ENCODE measurements around the gene FOXP2. TPM values are rescaled to one million over a fixed set of nuclear protein-coding genes. Genes with fewer than 3 reads are reported as not detected.

The FOXP2 gene
- total RNA-seq, 2 donors from 2014 or later: 15.5 to 16.6 TPM

DNA sequence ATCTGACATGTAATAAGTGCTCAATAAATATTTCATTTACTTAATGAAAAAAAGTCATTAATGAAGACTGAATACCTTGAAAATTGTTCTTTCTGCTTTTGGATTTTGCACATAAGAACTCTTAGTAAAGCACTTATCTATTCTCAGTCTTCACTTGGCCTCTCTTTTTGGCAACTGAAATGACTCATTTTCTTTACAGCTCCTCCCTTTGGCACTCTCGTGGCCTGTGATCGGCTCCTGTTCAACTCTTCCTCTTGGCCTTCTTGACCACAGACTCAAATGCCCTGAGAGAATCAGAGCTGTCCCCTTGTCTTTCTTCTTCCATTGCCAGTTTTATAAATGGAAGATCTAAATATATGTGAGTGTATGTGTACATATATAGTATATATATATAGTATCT lies 54.2 kb downstream of the FOXP2 start:
- intact Hi-C loops (cut with DNase I): no loop called here
- Histone ChIP-seq H3K4me1 (no peaks in the 10 kb centered on the region), H3K27ac (no peak overlapping the region), H3K27me3 (no peaks in the 10 kb centered on the region), H3K4me3 (no peak overlapping the region), H3K36me3 (replicated peaks in 1 of 2; ENCODE audit: insufficient read depth in 1 of 2, low read depth in 2 of 2) (no peaks in the 10 kb centered on the region), H3K9me3 (no peaks in the 10 kb centered on the region)
- ATAC-seq: no peak
- no peak for DNase-seq
- WGBS, 2 donors: 79 to 80% methylated on average over 2 of the region's 2 CpGs
- TF ChIP-seq CTCF (IDR thresholded peaks at IDR 0.05) (no peak), POLR2A (IDR thresholded peaks at IDR 0.05) (no peak)

- intact Hi-C loops (cut with DNase I): no loop called here
- 88 to 94% methylated on average over 6 of the region's 6 CpGs for WGBS, 2 donors
These were observed 58.4 kb downstream of the FOXP2 start for GRCh38 chr7:114472896-114473512.

GRCh38 chr7:114478384-114478783 lies 63.8 kb downstream of the FOXP2 start:
- no peaks in the 10 kb centered on the region for H3K9me3 ChIP-seq

More at GRCh38 chr7:114472896-114473512, 58.4 kb downstream of the FOXP2 start:
- no peaks in the 10 kb centered on the region for H3K9me3 ChIP-seq
- no peak overlapping the region for H3K4me3 ChIP-seq
- no peak overlapping the region for H3K27ac ChIP-seq
- no peaks in the 10 kb centered on the region for H3K27me3 ChIP-seq
- no peak for TF ChIP-seq POLR2A (IDR thresholded peaks at IDR 0.05)
- TF ChIP-seq CTCF (IDR thresholded peaks at IDR 0.05): no peak
- DNase-seq (no peak), ATAC-seq (no peak)
- no peaks in the 10 kb centered on the region for H3K4me1 ChIP-seq
- no peaks in the 10 kb centered on the region for H3K36me3 ChIP-seq (replicated peaks in 1 of 2; ENCODE audit: insufficient read depth in 1 of 2, low read depth in 2 of 2)

GRCh38 chr7:114481999-114482398 lies 67.4 kb downstream of the FOXP2 start:
- Histone ChIP-seq H3K27ac (no peak overlapping the region), H3K4me3 (no peak overlapping the region), H3K9me3 (peaks cover 0 to 4% (median 0%) of the 10 kb centered on the region in 3 donors), H3K4me1 (no peaks in the 10 kb centered on the region), H3K27me3 (no peaks in the 10 kb centered on the region), H3K36me3 (replicated peaks in 1 of 2; ENCODE audit: insufficient read depth in 1 of 2, low read depth in 2 of 2) (no peaks in the 10 kb centered on the region)
- DNase-seq (no peak), ATAC-seq (no peak)
- TF ChIP-seq POLR2A (IDR thresholded peaks at IDR 0.05): no peak
- no peak for TF ChIP-seq CTCF (IDR thresholded peaks at IDR 0.05)
- 58 to 60% methylated on average over 2 of the region's 2 CpGs for WGBS, 2 donors
- intact Hi-C loops (cut with DNase I): no loop called here

More at GRCh38 chr7:114478384-114478783, 63.8 kb downstream of the FOXP2 start:
- DNase-seq (no peak), ATAC-seq (no peak)
- H3K27me3 ChIP-seq: no peaks in the 10 kb centered on the region
- intact Hi-C loops (cut with DNase I): no loop called here
- no peak overlapping the region for H3K27ac ChIP-seq
- TF ChIP-seq CTCF (IDR thresholded peaks at IDR 0.05) (no peak), POLR2A (IDR thresholded peaks at IDR 0.05) (no peak)
- H3K4me1 ChIP-seq: no peaks in the 10 kb centered on the region
- H3K36me3 ChIP-seq (replicated peaks in 1 of 2; ENCODE audit: insufficient read depth in 1 of 2, low read depth in 2 of 2): no peaks in the 10 kb centered on the region
- H3K4me3 ChIP-seq: no peak overlapping the region

GRCh38 chr7:114484226-114484625 lies 69.6 kb downstream of the FOXP2 start:
- DNase-seq (no peak), ATAC-seq (no peak)
- no peaks in the 10 kb centered on the region for H3K36me3 ChIP-seq (replicated peaks in 1 of 2; ENCODE audit: insufficient read depth in 1 of 2, low read depth in 2 of 2)
- H3K4me1 ChIP-seq: no peaks in the 10 kb centered on the region
- TF ChIP-seq CTCF (IDR thresholded peaks at IDR 0.05) (no peak), POLR2A (IDR thresholded peaks at IDR 0.05) (no peak)
- WGBS, 2 donors: 91 to 95% methylated on average over 2 of the region's 2 CpGs
- intact Hi-C loops (cut with DNase I): no loop called here
- H3K27me3 ChIP-seq: no peaks in the 10 kb centered on the region
- no peak overlapping the region for H3K4me3 ChIP-seq
- no peak overlapping the region for H3K27ac ChIP-seq
- peaks cover 0 to 9% (median 0%) of the 10 kb centered on the region in 3 donors for H3K9me3 ChIP-seq
